Keratinocyte (primary cell): Measurements from ENCODE around the gene NGF. TPM values are rescaled to one million over a fixed set of nuclear protein-coding genes. Genes with fewer than 3 reads are reported as not detected.
A peak's percentile ranks its signal among the peaks of the same experiment; 100 is the strongest.

ENCODE experiments used
- DNase-seq: peaks from one replicate; pipeline ENCODE4 v3.0.0-alpha.2; 2011; ENCODE audit warnings: low read depth, missing footprints, low spot score
- FAIRE-seq: peaks from 2 replicates; lab custom pipeline; 2011; peaks lifted over from hg19 to GRCh38; lab: Jason Lieb, UNC
- H2AFZ ChIP-seq: 2 replicates; pipeline ENCODE4 v1.6.0; 2012; ENCODE audit warnings: low read length, control low read depth, inconsistent platforms; ENCODE audit not compliant: control insufficient read depth
- H3K27ac ChIP-seq: 2 replicates; pipeline ENCODE4 v1.5.1; 2011; ENCODE audit warnings: low read length; ENCODE audit not compliant: control insufficient read depth, insufficient read depth
- H3K27me3 ChIP-seq: 3 replicates; pipeline ENCODE4 v1.6.0; 2011; ENCODE audit warnings: low read length; ENCODE audit not compliant: control insufficient read depth, insufficient read depth; ENCODE audit errors: extremely low read depth
- H3K36me3 ChIP-seq, 2 experiments: 2 replicates in 1 of 2; 3 replicates in 1 of 2; pipeline ENCODE4 v1.5.1; 2011; ENCODE audit warnings: low read length in 2 of 2, mild to moderate bottlenecking in 1 of 2; ENCODE audit not compliant: control insufficient read depth in 2 of 2, insufficient read depth in 2 of 2; ENCODE audit errors: extremely low read depth in 1 of 2
- H3K4me1 ChIP-seq: 3 replicates; pipeline ENCODE4 v1.5.1; 2011; ENCODE audit warnings: low read length; ENCODE audit not compliant: control insufficient read depth, insufficient read depth; ENCODE audit errors: extremely low read depth
- H3K4me2 ChIP-seq: 3 replicates; pipeline ENCODE4 v1.6.0; 2011; ENCODE audit warnings: low read depth, low read length; ENCODE audit not compliant: control insufficient read depth, insufficient read depth; ENCODE audit errors: extremely low read depth
- H3K4me3 ChIP-seq, 3 experiments: fragments of 200-600 bp in 1 of 3; sonication (generic) in 1 of 3; 2 replicates in 2 of 3; 3 replicates in 1 of 3; pipeline ENCODE4 v1.5.1; 2011 to 2016; ENCODE audit warnings: low read length in 3 of 3, mild to moderate bottlenecking in 3 of 3, control low read depth in 2 of 3, inconsistent platforms in 1 of 3, low read depth in 1 of 3, mixed read lengths in 1 of 3, mixed run types in 1 of 3, moderate library complexity in 1 of 3; ENCODE audit not compliant: control insufficient read depth in 2 of 3, insufficient read depth in 2 of 3; ENCODE audit errors: extremely low read depth in 1 of 3
- H3K79me2 ChIP-seq: 2 replicates; pipeline ENCODE4 v1.6.0; 2012; ENCODE audit warnings: low read length; ENCODE audit not compliant: control insufficient read depth, insufficient read depth
- H3K9ac ChIP-seq: 3 replicates; pipeline ENCODE4 v1.6.0; 2011; ENCODE audit warnings: low read length; ENCODE audit not compliant: control insufficient read depth, insufficient read depth; ENCODE audit errors: extremely low read depth
- H3K9me1 ChIP-seq: 3 replicates; pipeline ENCODE4 v1.6.0; 2011; ENCODE audit warnings: low read length; ENCODE audit not compliant: control insufficient read depth, insufficient read depth; ENCODE audit errors: extremely low read depth
- H3K9me3 ChIP-seq: 2 replicates; pipeline ENCODE4 v1.5.1; 2012; ENCODE audit warnings: low read depth, low read length; ENCODE audit not compliant: control insufficient read depth
- H4K20me1 ChIP-seq: 3 replicates; pipeline ENCODE4 v1.6.0; 2011; ENCODE audit warnings: low read length; ENCODE audit not compliant: control insufficient read depth, insufficient read depth; ENCODE audit errors: extremely low read depth
- EZH2 ChIP-seq: IDR thresholded peaks from one replicate; pipeline ENCODE4 v1.6.1; 2012; ENCODE audit warnings: inconsistent platforms, mild to moderate bottlenecking, low read length, moderate library complexity
- dilution Hi-C: fragments of 300-500 bp; cut with MboI; formaldehyde crosslinking; loops from one replicate; pipeline ENCODE4 v1.7.0; 2020; ENCODE audit warnings: low sequenced_read_pairs; ENCODE audit not compliant: extremely low pct_ligation_motif_present
- polyA plus RNA-seq, 5 experiments: library from polyadenylated mRNA; depleted of rRNA in 3 of 5; stranded (reverse) in 3 of 5; stranded (forward) in 1 of 5; unstranded in 1 of 5; fragments of >200 nt; gene quantifications; 1 replicate in 1 of 5; 2 replicates in 3 of 5; 3 replicates in 1 of 5; pipeline versions ENCODE4 v1.2.1 to v1.2.3, GENCODE V29; 2011 to 2012; ENCODE audit warnings: missing spikeins in 2 of 5, low read depth in 1 of 5, low replicate concordance in 1 of 5
- TF ChIP-seq, protein P1 (sequence below), 3 experiments: IDR thresholded peaks in 1 of 3; conservative IDR thresholded peaks in 1 of 3; optimal IDR thresholded peaks in 1 of 3; 2 replicates in 2 of 3; 3 replicates in 1 of 3; pipeline versions ENCODE3 to v1.5.1; 2011; ENCODE audit warnings: low read length in 3 of 3, mild to moderate bottlenecking in 3 of 3, moderate library complexity in 2 of 3, control low read depth in 1 of 3, inconsistent platforms in 1 of 3; ENCODE audit not compliant: insufficient read depth in 2 of 3; ENCODE audit errors: extremely low read depth in 1 of 3

The NGF gene
- polyA plus RNA-seq, 1 donor (not counting 4 experiments of a cell fraction or from before 2014, with no cell fraction given): 1.2 TPM

DNA sequence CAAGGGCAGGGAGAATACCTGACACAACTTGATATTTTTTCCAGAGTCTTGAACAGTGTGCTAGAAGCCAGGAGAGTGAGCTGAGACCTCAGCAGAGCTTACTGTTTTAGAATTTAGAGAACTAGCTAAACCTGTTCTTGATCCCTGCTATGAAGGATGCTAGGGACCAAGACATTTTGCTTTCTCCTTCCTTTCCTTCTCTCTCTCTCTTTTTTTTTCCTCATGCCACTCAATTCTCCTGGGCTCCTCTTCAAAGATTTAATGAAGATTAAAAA, 99.0 kb downstream of the NGF start:
- peak; percentile 57 for FAIRE-seq

DNA sequence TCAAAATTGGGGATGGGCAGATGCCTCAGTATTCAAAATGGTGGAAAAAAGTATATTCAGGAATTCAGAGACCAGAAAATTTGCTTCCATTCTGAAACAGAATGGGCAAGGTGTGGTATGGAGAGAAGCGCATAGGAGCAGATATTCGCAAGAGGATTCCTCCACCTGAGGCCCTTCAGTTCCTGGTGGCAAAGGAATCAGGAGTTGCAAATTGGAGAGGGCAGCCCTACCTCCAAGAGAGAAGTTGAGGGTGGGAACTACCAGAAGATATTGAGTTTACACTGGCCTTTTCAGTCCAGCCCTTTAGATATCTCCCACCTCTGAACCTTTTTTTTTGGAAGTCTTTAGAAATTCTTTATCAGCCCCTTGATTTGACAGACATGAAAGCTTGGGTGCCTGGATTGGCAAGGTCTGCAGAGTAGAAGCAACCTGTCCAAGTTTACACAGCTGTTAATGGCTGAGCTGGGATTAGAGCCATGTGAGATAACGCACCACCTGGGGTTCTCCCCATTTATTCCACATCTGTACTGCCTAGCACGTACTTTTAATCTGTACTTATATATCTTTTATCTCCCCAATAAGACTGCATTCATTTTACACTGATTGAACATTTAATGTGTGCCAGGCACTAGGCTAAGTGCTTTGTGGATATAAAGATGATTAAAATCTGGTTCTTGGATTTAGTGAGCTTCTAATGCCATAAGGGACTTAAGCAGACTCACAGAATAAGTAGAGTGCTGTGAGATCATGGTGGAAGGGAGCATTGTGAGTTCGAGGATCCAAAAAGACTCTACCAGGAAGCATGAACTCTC, 99.5 kb downstream of the NGF start:
- H3K79me2 ChIP-seq: no peaks in the 10 kb centered on the region
- H3K27me3 ChIP-seq: no peaks in the 10 kb centered on the region
- H3K9ac ChIP-seq: no peak overlapping the region
- no peak overlapping the region for H3K4me3 ChIP-seq
- peaks cover 25% of the 10 kb centered on the region for H3K4me1 ChIP-seq
- peaks cover 5% of the 10 kb centered on the region for H3K9me3 ChIP-seq
- H3K27ac ChIP-seq: no peak overlapping the region
- no peaks in the 10 kb centered on the region for H3K9me1 ChIP-seq
- no peak overlapping the region for H3K4me2 ChIP-seq
- dilution Hi-C loops: no loop called here
- no peaks in the 10 kb centered on the region for H4K20me1 ChIP-seq
- DNase-seq (no peak), FAIRE-seq (no peak)
- H2AFZ ChIP-seq: no peak overlapping the region
- no peaks in the 10 kb centered on the region for H3K36me3 ChIP-seq
- no peak for TF ChIP-seq EZH2
- TF ChIP-seq, protein P1, sequence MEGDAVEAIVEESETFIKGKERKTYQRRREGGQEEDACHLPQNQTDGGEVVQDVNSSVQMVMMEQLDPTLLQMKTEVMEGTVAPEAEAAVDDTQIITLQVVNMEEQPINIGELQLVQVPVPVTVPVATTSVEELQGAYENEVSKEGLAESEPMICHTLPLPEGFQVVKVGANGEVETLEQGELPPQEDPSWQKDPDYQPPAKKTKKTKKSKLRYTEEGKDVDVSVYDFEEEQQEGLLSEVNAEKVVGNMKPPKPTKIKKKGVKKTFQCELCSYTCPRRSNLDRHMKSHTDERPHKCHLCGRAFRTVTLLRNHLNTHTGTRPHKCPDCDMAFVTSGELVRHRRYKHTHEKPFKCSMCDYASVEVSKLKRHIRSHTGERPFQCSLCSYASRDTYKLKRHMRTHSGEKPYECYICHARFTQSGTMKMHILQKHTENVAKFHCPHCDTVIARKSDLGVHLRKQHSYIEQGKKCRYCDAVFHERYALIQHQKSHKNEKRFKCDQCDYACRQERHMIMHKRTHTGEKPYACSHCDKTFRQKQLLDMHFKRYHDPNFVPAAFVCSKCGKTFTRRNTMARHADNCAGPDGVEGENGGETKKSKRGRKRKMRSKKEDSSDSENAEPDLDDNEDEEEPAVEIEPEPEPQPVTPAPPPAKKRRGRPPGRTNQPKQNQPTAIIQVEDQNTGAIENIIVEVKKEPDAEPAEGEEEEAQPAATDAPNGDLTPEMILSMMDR (optimal IDR thresholded peaks at IDR 0.05 in 1 of 3, IDR thresholded peaks at IDR 0.05 in 1 of 3, conservative IDR thresholded peaks at IDR 0.05 in 1 of 3; ENCODE audit: extremely low read depth in 1 of 3, insufficient read depth in 2 of 3, low read length in 3 of 3): no peak

More for the DNA sequence above, 99.0 kb downstream of the NGF start:
- TF ChIP-seq EZH2: no peak
- TF ChIP-seq, protein P1 (optimal IDR thresholded peaks at IDR 0.05 in 1 of 3, IDR thresholded peaks at IDR 0.05 in 1 of 3, conservative IDR thresholded peaks at IDR 0.05 in 1 of 3; ENCODE audit: extremely low read depth in 1 of 3, insufficient read depth in 2 of 3, low read length in 3 of 3): no peak
- H3K9ac ChIP-seq: no peak overlapping the region
- no peak for DNase-seq
- H3K4me3 ChIP-seq: no peak overlapping the region
- H3K27me3 ChIP-seq: no peaks in the 10 kb centered on the region
- no peaks in the 10 kb centered on the region for H3K79me2 ChIP-seq
- H3K4me1 ChIP-seq: peaks cover 25% of the 10 kb centered on the region
- H2AFZ ChIP-seq: no peak overlapping the region
- peak overlapping the region; percentile 42 for H3K4me2 ChIP-seq
- H4K20me1 ChIP-seq: no peaks in the 10 kb centered on the region
- dilution Hi-C loops: no loop called here
- H3K9me3 ChIP-seq: peaks cover 5% of the 10 kb centered on the region
- H3K36me3 ChIP-seq: no peaks in the 10 kb centered on the region
- no peak overlapping the region for H3K27ac ChIP-seq
- H3K9me1 ChIP-seq: no peaks in the 10 kb centered on the region
